ENCODE data around the gene TMEM80.

TMEM80 gene

DNA sequence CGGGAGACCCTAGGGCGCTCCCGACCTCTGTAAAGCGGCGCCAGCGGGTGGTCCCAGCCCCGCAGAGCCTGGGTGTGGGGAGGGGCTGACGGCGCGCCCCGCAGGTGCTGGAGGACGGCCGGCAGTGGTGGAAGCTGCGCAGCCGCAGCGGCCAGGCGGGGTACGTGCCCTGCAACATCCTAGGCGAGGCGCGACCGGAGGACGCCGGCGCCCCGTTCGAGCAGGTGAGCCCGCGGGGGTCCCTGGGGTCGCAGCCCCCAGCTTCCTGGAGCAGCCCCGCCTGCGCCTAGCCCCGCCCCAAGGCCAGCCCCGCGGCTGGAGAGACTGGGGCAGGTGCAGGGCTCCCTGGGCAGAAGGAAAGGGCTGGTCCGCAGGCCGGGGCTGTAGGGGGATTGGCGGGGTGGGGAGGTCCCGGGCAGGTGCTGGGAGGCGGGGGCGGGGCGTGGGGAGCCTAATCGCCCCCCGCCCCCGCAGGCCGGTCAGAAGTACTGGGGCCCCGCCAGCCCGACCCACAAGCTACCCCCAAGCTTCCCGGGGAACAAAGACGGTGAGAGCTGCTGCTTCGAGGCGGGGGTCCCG lies 30.1 kb downstream of the TMEM80 start (continued):
- TF ChIP-seq, protein P1, sequence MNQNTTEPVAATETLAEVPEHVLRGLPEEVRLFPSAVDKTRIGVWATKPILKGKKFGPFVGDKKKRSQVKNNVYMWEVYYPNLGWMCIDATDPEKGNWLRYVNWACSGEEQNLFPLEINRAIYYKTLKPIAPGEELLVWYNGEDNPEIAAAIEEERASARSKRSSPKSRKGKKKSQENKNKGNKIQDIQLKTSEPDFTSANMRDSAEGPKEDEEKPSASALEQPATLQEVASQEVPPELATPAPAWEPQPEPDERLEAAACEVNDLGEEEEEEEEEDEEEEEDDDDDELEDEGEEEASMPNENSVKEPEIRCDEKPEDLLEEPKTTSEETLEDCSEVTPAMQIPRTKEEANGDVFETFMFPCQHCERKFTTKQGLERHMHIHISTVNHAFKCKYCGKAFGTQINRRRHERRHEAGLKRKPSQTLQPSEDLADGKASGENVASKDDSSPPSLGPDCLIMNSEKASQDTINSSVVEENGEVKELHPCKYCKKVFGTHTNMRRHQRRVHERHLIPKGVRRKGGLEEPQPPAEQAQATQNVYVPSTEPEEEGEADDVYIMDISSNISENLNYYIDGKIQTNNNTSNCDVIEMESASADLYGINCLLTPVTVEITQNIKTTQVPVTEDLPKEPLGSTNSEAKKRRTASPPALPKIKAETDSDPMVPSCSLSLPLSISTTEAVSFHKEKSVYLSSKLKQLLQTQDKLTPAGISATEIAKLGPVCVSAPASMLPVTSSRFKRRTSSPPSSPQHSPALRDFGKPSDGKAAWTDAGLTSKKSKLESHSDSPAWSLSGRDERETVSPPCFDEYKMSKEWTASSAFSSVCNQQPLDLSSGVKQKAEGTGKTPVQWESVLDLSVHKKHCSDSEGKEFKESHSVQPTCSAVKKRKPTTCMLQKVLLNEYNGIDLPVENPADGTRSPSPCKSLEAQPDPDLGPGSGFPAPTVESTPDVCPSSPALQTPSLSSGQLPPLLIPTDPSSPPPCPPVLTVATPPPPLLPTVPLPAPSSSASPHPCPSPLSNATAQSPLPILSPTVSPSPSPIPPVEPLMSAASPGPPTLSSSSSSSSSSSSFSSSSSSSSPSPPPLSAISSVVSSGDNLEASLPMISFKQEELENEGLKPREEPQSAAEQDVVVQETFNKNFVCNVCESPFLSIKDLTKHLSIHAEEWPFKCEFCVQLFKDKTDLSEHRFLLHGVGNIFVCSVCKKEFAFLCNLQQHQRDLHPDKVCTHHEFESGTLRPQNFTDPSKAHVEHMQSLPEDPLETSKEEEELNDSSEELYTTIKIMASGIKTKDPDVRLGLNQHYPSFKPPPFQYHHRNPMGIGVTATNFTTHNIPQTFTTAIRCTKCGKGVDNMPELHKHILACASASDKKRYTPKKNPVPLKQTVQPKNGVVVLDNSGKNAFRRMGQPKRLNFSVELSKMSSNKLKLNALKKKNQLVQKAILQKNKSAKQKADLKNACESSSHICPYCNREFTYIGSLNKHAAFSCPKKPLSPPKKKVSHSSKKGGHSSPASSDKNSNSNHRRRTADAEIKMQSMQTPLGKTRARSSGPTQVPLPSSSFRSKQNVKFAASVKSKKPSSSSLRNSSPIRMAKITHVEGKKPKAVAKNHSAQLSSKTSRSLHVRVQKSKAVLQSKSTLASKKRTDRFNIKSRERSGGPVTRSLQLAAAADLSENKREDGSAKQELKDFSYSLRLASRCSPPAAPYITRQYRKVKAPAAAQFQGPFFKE (tag by site-specific recombination; IDR thresholded peaks at IDR 0.05; ENCODE audit: borderline replicate concordance) = no peak
- TF ChIP-seq ZNF530 (tag by site-specific recombination; IDR thresholded peaks at IDR 0.05; ENCODE audit: low read depth) (no peak), ZNF791 (tag by site-specific recombination; IDR thresholded peaks at IDR 0.05) (no peak), ZBTB1 (tag by site-specific recombination; IDR thresholded peaks at IDR 0.05) (no peak), OSR2 (tag by site-specific recombination; IDR thresholded peaks at IDR 0.05) (no peak), ZNF354C (tag by site-specific recombination; IDR thresholded peaks at IDR 0.05; ENCODE audit: borderline replicate concordance, low read depth) (no peak), ZNF600 (tag by site-specific recombination; IDR thresholded peaks at IDR 0.05) (no peak), ZNF302 (tag by site-specific recombination; IDR thresholded peaks at IDR 0.05; ENCODE audit: low read depth) (no peak), ZFP37 (tag by site-specific recombination; IDR thresholded peaks at IDR 0.05) (no peak), MYNN (tag by site-specific recombination; IDR thresholded peaks at IDR 0.05; ENCODE audit: borderline replicate concordance) (no peak), ZXDB (tag by site-specific recombination; IDR thresholded peaks at IDR 0.05) (no peak), ZNF112 (tag by site-specific recombination; IDR thresholded peaks at IDR 0.05) (no peak), ZNF585B (tag by site-specific recombination; IDR thresholded peaks at IDR 0.05) (no peak), HOXD13 (CRISPR knock-in tag; IDR thresholded peaks at IDR 0.05; ENCODE audit: borderline replicate concordance) (no peak), ZNF174 (tag by site-specific recombination; IDR thresholded peaks at IDR 0.05) (no peak)
- TF ChIP-seq, protein P2, sequence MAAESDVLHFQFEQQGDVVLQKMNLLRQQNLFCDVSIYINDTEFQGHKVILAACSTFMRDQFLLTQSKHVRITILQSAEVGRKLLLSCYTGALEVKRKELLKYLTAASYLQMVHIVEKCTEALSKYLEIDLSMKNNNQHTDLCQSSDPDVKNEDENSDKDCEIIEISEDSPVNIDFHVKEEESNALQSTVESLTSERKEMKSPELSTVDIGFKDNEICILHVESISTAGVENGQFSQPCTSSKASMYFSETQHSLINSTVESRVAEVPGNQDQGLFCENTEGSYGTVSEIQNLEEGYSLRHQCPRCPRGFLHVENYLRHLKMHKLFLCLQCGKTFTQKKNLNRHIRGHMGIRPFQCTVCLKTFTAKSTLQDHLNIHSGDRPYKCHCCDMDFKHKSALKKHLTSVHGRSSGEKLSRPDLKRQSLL (tag by site-specific recombination; IDR thresholded peaks at IDR 0.05) = no peak
- TF ChIP-seq, protein P3, sequence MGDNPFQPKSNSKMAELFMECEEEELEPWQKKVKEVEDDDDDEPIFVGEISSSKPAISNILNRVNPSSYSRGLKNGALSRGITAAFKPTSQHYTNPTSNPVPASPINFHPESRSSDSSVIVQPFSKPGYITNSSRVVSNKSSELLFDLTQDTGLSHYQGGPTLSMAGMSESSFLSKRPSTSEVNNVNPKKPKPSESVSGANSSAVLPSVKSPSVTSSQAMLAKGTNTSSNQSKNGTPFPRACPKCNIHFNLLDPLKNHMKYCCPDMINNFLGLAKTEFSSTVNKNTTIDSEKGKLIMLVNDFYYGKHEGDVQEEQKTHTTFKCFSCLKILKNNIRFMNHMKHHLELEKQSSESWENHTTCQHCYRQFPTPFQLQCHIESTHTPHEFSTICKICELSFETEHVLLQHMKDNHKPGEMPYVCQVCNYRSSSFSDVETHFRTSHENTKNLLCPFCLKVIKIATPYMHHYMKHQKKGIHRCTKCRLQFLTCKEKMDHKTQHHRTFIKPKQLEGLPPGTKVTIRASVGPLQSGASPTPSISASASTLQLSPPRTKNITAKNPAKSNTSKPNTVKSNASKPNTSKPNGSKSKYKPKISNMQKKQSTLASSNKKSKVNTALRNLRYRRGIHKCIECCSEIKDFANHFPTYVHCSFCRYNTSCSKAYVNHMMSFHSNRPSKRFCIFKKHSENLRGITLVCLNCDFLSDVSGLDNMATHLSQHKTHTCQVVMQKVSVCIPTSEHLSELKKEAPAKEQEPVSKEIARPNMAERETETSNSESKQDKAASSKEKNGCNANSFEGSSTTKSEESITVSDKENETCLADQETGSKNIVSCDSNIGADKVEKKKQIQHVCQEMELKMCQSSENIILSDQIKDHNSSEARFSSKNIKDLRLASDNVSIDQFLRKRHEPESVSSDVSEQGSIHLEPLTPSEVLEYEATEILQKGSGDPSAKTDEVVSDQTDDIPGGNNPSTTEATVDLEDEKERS (tag by site-specific recombination; IDR thresholded peaks at IDR 0.05) = no peak
